KMS-11 (cell line): ENCODE data around the gene CD9.

Experiments used
- H2AFZ ChIP-seq: fragments of 200-600 bp; sonication (generic); 2 replicates; pipeline ENCODE4 v1.6.1; 2016; ENCODE audit warnings: antibody characterized with exemption, mixed run types, low read depth
- H3K27ac ChIP-seq: fragments of 200-600 bp; sonication (generic); 2 replicates; pipeline ENCODE4 v1.6.1; 2016; ENCODE audit warnings: mild to moderate bottlenecking, mixed run types
- H3K27me3 ChIP-seq: fragments of 200-600 bp; sonication (generic); 2 replicates; pipeline ENCODE4 v1.6.1; 2017; ENCODE audit warnings: mild to moderate bottlenecking, low read depth, mixed run types, moderate library complexity; ENCODE audit not compliant: insufficient read depth
- H3K36me3 ChIP-seq: fragments of 200-600 bp; sonication (generic); 2 replicates; pipeline ENCODE4 v1.6.1; 2017; ENCODE audit warnings: mild to moderate bottlenecking, mixed run types; ENCODE audit not compliant: insufficient read depth
- H3K4me1 ChIP-seq: fragments of 200-600 bp; sonication (generic); 2 replicates; pipeline ENCODE4 v1.6.1; 2016; ENCODE audit warnings: mild to moderate bottlenecking, low read depth, mixed run types; ENCODE audit not compliant: poor library complexity, severe bottlenecking
- H3K4me2 ChIP-seq: fragments of 200-600 bp; sonication (generic); 2 replicates; pipeline ENCODE4 v1.7.0; 2016; ENCODE audit warnings: mild to moderate bottlenecking, mixed run types
- H3K4me3 ChIP-seq: fragments of 200-600 bp; sonication (generic); IDR thresholded peaks from 2 replicates; pipeline ENCODE4 v1.6.1; 2017; ENCODE audit warnings: low read depth, low read length, mixed read lengths; ENCODE audit not compliant: insufficient read depth
- H3K79me2 ChIP-seq: fragments of 200-600 bp; sonication (generic); 2 replicates; pipeline ENCODE4 v1.6.1; 2016; ENCODE audit warnings: low read depth, mixed run types; ENCODE audit not compliant: insufficient read depth
- H3K9ac ChIP-seq: fragments of 200-600 bp; sonication (generic); 2 replicates; pipeline ENCODE4 v1.6.1; 2016; ENCODE audit warnings: mild to moderate bottlenecking, mixed run types
- H4K20me1 ChIP-seq: fragments of 200-600 bp; sonication (generic); 2 replicates; pipeline ENCODE4 v1.6.1; 2016; ENCODE audit warnings: mild to moderate bottlenecking, mixed run types; ENCODE audit not compliant: insufficient read depth
- CTCF ChIP-seq: fragments of 200-600 bp; sonication (generic); conservative IDR thresholded peaks from 2 replicates; pipeline ENCODE4 v1.6.1; 2017; ENCODE audit warnings: low read depth, mild to moderate bottlenecking, antibody characterized with exemption, low read length, moderate library complexity, mixed read lengths

Gene CD9

GRCh38 chr12:6216581-6216980, 16.4 kb downstream of the CD9 start:
- Histone ChIP-seq H3K27me3 (no peaks in the 10 kb centered on the region), H3K4me3 (no peak overlapping the region), H3K4me2 (no peak overlapping the region), H4K20me1 (no peaks in the 10 kb centered on the region), H3K79me2 (no peaks in the 10 kb centered on the region), H2AFZ (no peak overlapping the region), H3K9ac (no peak overlapping the region), H3K36me3 (no peaks in the 10 kb centered on the region), H3K4me1 (peaks cover 17% of the 10 kb centered on the region), H3K27ac (no peak overlapping the region)
- no peak for TF ChIP-seq CTCF

- Histone ChIP-seq H3K27ac (no peak overlapping the region; the same call in 1 of the 2 replicates), H3K4me2 (peak overlapping the region; percentile 36; the same call in 1 of the 2 replicates), H2AFZ (no peak overlapping the region), H3K9ac (no peak overlapping the region), H3K27me3 (no peaks in the 10 kb centered on the region), H3K4me3 (no peak overlapping the region), H4K20me1 (no peaks in the 10 kb centered on the region), H3K79me2 (no peaks in the 10 kb centered on the region), H3K4me1 (peaks cover 17% of the 10 kb centered on the region), H3K36me3 (no peaks in the 10 kb centered on the region)
- no peak for TF ChIP-seq CTCF
Observed at GRCh38 chr12:6218347-6218925, 18.2 kb downstream of the CD9 start.

GRCh38 chr12:6219980-6220379, 19.8 kb downstream of the CD9 start:
- no peaks in the 10 kb centered on the region for H3K36me3 ChIP-seq
- H3K4me2 ChIP-seq: no peak overlapping the region
- peaks cover 17% of the 10 kb centered on the region for H3K4me1 ChIP-seq
- H3K79me2 ChIP-seq: no peaks in the 10 kb centered on the region
- no peak overlapping the region for H3K9ac ChIP-seq
- no peaks in the 10 kb centered on the region for H3K27me3 ChIP-seq
- no peak for TF ChIP-seq CTCF
- no peak overlapping the region for H3K27ac ChIP-seq
- H4K20me1 ChIP-seq: no peaks in the 10 kb centered on the region
- H2AFZ ChIP-seq: no peak overlapping the region
- no peak overlapping the region for H3K4me3 ChIP-seq

GRCh38 chr12:6221146-6221545, 20.9 kb downstream of the CD9 start:
- no peak for TF ChIP-seq CTCF
- H3K4me1 ChIP-seq: peaks cover 15% of the 10 kb centered on the region
- no peak overlapping the region for H3K4me2 ChIP-seq
- no peak overlapping the region for H2AFZ ChIP-seq
- no peaks in the 10 kb centered on the region for H3K79me2 ChIP-seq
- no peaks in the 10 kb centered on the region for H3K27me3 ChIP-seq
- H3K4me3 ChIP-seq: no peak overlapping the region
- H3K36me3 ChIP-seq: no peaks in the 10 kb centered on the region
- no peak overlapping the region for H3K27ac ChIP-seq
- no peak overlapping the region for H3K9ac ChIP-seq
- no peaks in the 10 kb centered on the region for H4K20me1 ChIP-seq
